Esophagus squamous epithelium (tissue), 5 donors: ENCODE data around the gene GSC2. TPM values are rescaled to one million over a fixed set of nuclear protein-coding genes. Genes with fewer than 3 reads are reported as not detected.

Source experiments
- DNase-seq: peaks from one replicate; lab custom pipeline; 2025; lab: John Stamatoyannopoulos, UW
- H3K27ac ChIP-seq, 4 donors: fragments of 200-600 bp; sonication (generic); one replicate each; pipeline ENCODE4 v1.5.1; 2016 to 2019; ENCODE audit warnings: mild to moderate bottlenecking in 1 of 4
- H3K27me3 ChIP-seq, 4 donors: fragments of 200-600 bp; sonication (generic); 1 replicate in 3 of 4; 2 replicates in 1 of 4; pipeline versions ENCODE4 v1.5.1 to v1.6.0; 2017 to 2021; ENCODE audit warnings: antibody characterized with exemption in 1 of 4
- H3K36me3 ChIP-seq, 3 donors: fragments of 200-600 bp; sonication (generic); one replicate each; pipeline ENCODE4 v1.5.1; 2016 to 2019
- H3K4me1 ChIP-seq, 3 donors: fragments of 200-600 bp; sonication (generic); one replicate each; pipeline ENCODE4 v1.5.1; 2017 to 2019
- H3K4me3 ChIP-seq, 4 donors: fragments of 200-600 bp; sonication (generic); 1 replicate in 3 of 4; 2 replicates in 1 of 4; pipeline ENCODE4 v1.5.1; 2016 to 2019; ENCODE audit warnings: mild to moderate bottlenecking in 2 of 4, moderate library complexity in 1 of 4
- H3K9me3 ChIP-seq, 3 donors: fragments of 200-600 bp; sonication (generic); one replicate each; pipeline ENCODE4 v1.5.1; 2016 to 2019
- POLR2A ChIP-seq, 4 donors: fragments of 450-650 bp; IDR thresholded peaks; one replicate each; pipeline ENCODE4 v1.6.1; 2017; ENCODE audit warnings: antibody characterized with exemption in 4 of 4, mild to moderate bottlenecking in 4 of 4, moderate library complexity in 3 of 4
- WGBS, 2 donors: methylation state at CpG; one replicate each; pipeline ENCODE4 v1.1.5; 2018; 5-methylcytosine and 5-hydroxymethylcytosine counted together
- intact Hi-C: fragments of 100-400 bp; cut with DNase I; formaldehyde crosslinking; loops from one replicate; pipeline ENCODE4 v1.15.0; 2022
- total RNA-seq, 4 donors: library from RNA; depleted of rRNA; stranded (reverse); fragments of >200 nt; gene quantifications; one replicate each; pipeline ENCODE4 v1.1.0, GENCODE V29; 2016
- TF ChIP-seq, protein P1 (sequence below), 6 experiments: fragments of 450-650 bp in 4 of 6; fragments of 200-600 bp in 2 of 6; sonication (generic) in 2 of 6; IDR thresholded peaks; one replicate each; pipeline ENCODE4 v1.5.1; 2016 to 2019; ENCODE audit warnings: antibody characterized with exemption in 6 of 6, mild to moderate bottlenecking in 4 of 6, moderate library complexity in 4 of 6
- donor health status: DM: yes; HTN: yes; CAD: no.

Gene GSC2
- total RNA-seq, 4 donors from 2014 or later, result not detected

GRCh38 chr22:19139001-19139356 is 11.1 kb downstream of the GSC2 start:
- Histone ChIP-seq H3K27me3 (no peaks in the 10 kb centered on the region), H3K9me3 (no peaks in the 10 kb centered on the region), H3K27ac (no peak overlapping the region), H3K4me1 (peaks cover 6 to 13% (median 12%) of the 10 kb centered on the region in 3 donors), H3K4me3 (no peak overlapping the region), H3K36me3 (peaks cover 44 to 89% (median 63%) of the 10 kb centered on the region in 3 donors)
- intact Hi-C loops, result no loop called here
- no CpG with 5 or more reads among the region's 9 CpGs for WGBS, 2 donors
- no peak for DNase-seq
- TF ChIP-seq POLR2A (IDR thresholded peaks at IDR 0.05), result no peak
- TF ChIP-seq, protein P1, sequence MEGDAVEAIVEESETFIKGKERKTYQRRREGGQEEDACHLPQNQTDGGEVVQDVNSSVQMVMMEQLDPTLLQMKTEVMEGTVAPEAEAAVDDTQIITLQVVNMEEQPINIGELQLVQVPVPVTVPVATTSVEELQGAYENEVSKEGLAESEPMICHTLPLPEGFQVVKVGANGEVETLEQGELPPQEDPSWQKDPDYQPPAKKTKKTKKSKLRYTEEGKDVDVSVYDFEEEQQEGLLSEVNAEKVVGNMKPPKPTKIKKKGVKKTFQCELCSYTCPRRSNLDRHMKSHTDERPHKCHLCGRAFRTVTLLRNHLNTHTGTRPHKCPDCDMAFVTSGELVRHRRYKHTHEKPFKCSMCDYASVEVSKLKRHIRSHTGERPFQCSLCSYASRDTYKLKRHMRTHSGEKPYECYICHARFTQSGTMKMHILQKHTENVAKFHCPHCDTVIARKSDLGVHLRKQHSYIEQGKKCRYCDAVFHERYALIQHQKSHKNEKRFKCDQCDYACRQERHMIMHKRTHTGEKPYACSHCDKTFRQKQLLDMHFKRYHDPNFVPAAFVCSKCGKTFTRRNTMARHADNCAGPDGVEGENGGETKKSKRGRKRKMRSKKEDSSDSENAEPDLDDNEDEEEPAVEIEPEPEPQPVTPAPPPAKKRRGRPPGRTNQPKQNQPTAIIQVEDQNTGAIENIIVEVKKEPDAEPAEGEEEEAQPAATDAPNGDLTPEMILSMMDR (IDR thresholded peaks at IDR 0.05), result no peak

- TF ChIP-seq, protein P1 (IDR thresholded peaks at IDR 0.05), result no peak
- no peak for TF ChIP-seq POLR2A (IDR thresholded peaks at IDR 0.05)
- 52 to 57% methylated on average over 5 to 10 of the region's 15 CpGs for WGBS, 2 donors
- Histone ChIP-seq H3K27ac (no peak overlapping the region), H3K36me3 (peaks cover 50 to 95% (median 68%) of the 10 kb centered on the region in 3 donors), H3K4me1 (peaks cover under 1 to 7% (median 7%) of the 10 kb centered on the region in 3 donors), H3K27me3 (no peaks in the 10 kb centered on the region), H3K4me3 (no peak overlapping the region), H3K9me3 (no peaks in the 10 kb centered on the region)
- no peak for DNase-seq
- intact Hi-C loops, result no loop called here
Measured at GRCh38 chr22:19138217-19139000, 11.7 kb downstream of the GSC2 start.

GRCh38 chr22:19137384-19138216 is 12.5 kb downstream of the GSC2 start:
- intact Hi-C loops, result no loop called here
- H3K4me1 ChIP-seq, result no peaks in the 10 kb centered on the region
- peaks cover 57 to 100% (median 73%) of the 10 kb centered on the region in 3 donors for H3K36me3 ChIP-seq
- H3K4me3 ChIP-seq, result no peak overlapping the region
- H3K27me3 ChIP-seq, result no peaks in the 10 kb centered on the region
- H3K9me3 ChIP-seq, result no peaks in the 10 kb centered on the region
- no peak overlapping the region for H3K27ac ChIP-seq
- TF ChIP-seq, protein P1 (IDR thresholded peaks at IDR 0.05), result no peak
- no peak for TF ChIP-seq POLR2A (IDR thresholded peaks at IDR 0.05)
- WGBS, 2 donors, result 95 to 100% methylated on average over 1 to 6 of the region's 11 CpGs
- DNase-seq, result no peak

- WGBS, 2 donors, result 92% methylated on average over 9 of the region's 10 CpGs; no CpG with 5 or more reads in 1 of the 2 donors
- intact Hi-C loops, result no loop called here
- peaks cover 57 to 100% (median 66%) of the 10 kb centered on the region in 3 donors for H3K36me3 ChIP-seq
Measured at GRCh38 chr22:19136915-19137314, 13.2 kb downstream of the GSC2 start.

More at GRCh38 chr22:19136915-19137314, 13.2 kb downstream of the GSC2 start:
- Histone ChIP-seq H3K9me3 (no peaks in the 10 kb centered on the region), H3K4me1 (no peaks in the 10 kb centered on the region), H3K4me3 (no peak overlapping the region), H3K27ac (no peak overlapping the region), H3K27me3 (no peaks in the 10 kb centered on the region)
- TF ChIP-seq POLR2A (IDR thresholded peaks at IDR 0.05), result no peak
- TF ChIP-seq, protein P1 (IDR thresholded peaks at IDR 0.05), result no peak
- DNase-seq, result no peak
